OCI-LY1 (cell line): Measurements from ENCODE around the gene GMIP.

Experiments used
- CTCF ChIP-seq: fragments of 200-600 bp; sonication (generic), shearing (Covaris generic); IDR thresholded peaks from 2 replicates; pipeline ENCODE4 v1.5.1; 2017; ENCODE audit warnings: mild to moderate bottlenecking, antibody characterized with exemption, low read length, moderate library complexity, mixed read lengths
- EZH2 ChIP-seq: fragments of 200-600 bp; sonication (generic), shearing (Covaris generic); IDR thresholded peaks from 2 replicates; pipeline ENCODE4 v1.8.0; 2017; ENCODE audit warnings: borderline replicate concordance, mixed run types, mild to moderate bottlenecking, antibody characterized with exemption, low read length, moderate library complexity, mixed read lengths

DNA sequence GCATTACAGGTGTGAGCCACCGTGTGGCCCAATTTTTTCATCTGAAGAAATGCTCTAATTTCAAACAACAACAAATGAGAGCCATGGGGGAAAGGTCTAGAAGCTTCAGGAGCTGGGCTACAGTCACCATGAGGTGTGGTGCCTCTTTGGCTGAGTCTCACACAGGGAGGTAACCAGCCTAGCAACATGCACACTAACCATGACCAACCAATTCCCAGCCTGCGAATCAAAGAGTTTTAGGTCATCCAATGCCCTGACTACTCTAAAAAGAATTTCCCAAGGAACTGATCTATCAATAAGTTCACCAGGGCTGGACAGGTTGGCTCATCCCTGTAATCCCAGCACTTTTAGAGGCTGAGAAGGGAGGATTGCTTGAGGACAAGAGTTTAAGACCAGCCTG is 54.9 kb downstream of the GMIP start:
- TF ChIP-seq CTCF = no peak
- no peak for TF ChIP-seq EZH2
